ENCODE results near the gene NFYC. TPM values are rescaled to one million over a fixed set of nuclear protein-coding genes. Genes with fewer than 3 reads are reported as not detected.

The NFYC gene
- total RNA-seq, 1 experiment from 2014 or later: 61.6 TPM

DNA sequence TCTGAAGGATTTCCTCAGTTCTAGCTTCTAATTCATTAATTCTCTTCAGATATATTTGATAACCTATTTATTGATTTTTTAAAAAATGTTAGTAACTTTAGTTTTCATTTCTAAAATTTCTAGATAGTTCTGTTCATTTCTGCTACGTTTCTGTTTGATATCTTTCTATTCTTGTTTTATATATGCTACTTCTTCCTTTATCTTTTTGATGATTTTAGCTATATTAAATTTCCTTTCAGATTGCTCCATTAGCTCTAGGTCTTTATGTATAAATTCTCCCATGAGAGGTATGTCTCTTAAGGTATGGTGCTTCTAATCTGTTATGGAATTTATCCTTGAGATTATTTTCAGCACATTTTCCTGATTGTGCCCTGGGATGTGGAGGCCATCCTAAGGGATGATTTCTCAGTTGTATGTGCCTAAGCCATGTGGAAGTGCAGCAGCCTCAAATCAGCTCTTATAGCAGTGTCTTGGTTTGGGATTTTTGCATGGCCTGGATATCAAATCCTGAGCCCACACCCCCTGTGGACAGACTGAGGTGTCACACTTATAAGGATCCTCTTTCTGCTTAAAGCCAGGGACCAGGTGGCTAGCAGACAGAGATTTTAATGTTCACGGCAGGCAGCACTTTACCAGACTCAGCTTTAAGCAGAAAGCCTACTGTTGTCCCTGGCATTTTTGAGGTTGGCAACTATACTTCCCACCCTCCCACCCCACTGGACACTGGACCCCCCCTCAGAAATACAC is 85.9 kb downstream of the NFYC start:
- POLR2A ChIA-PET: no interaction called here
- TF ChIP-seq, protein P1, sequence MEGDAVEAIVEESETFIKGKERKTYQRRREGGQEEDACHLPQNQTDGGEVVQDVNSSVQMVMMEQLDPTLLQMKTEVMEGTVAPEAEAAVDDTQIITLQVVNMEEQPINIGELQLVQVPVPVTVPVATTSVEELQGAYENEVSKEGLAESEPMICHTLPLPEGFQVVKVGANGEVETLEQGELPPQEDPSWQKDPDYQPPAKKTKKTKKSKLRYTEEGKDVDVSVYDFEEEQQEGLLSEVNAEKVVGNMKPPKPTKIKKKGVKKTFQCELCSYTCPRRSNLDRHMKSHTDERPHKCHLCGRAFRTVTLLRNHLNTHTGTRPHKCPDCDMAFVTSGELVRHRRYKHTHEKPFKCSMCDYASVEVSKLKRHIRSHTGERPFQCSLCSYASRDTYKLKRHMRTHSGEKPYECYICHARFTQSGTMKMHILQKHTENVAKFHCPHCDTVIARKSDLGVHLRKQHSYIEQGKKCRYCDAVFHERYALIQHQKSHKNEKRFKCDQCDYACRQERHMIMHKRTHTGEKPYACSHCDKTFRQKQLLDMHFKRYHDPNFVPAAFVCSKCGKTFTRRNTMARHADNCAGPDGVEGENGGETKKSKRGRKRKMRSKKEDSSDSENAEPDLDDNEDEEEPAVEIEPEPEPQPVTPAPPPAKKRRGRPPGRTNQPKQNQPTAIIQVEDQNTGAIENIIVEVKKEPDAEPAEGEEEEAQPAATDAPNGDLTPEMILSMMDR (IDR thresholded peaks at IDR 0.05; ENCODE audit: insufficient read depth in 1 of 2, low read depth in 1 of 2, low read length in 1 of 2, severe bottlenecking in 1 of 2, unreplicated experiment in 1 of 2): no peak
- H3K27me3 Mint-ChIP-seq (ENCODE audit: insufficient read depth, unreplicated experiment): no peaks in the 10 kb centered on the region
- no peaks in the 10 kb centered on the region for H3K9me3 Mint-ChIP-seq (ENCODE audit: unreplicated experiment)
- H3K4me1 Mint-ChIP-seq (ENCODE audit: low read depth, unreplicated experiment): no peaks in the 10 kb centered on the region
- DNase-seq: no peak
- peaks cover 7% of the 10 kb centered on the region for H3K36me3 Mint-ChIP-seq (ENCODE audit: insufficient read depth, unreplicated experiment)
- BruUV-seq (replicated peaks): no TSS peak
- no peak overlapping the region for H3K4me3 Mint-ChIP-seq (ENCODE audit: unreplicated experiment)
- no peaks in the 10 kb centered on the region for H3K9me3 ChIP-seq
- intact Hi-C loops (cut with micrococcal nuclease; ENCODE audit: unreplicated experiment): no loop called here
- H3K4me1 ChIP-seq: no peaks in the 10 kb centered on the region
- no peak overlapping the region for H3K4me3 ChIP-seq (ENCODE audit: low read depth, low read length)
- CTCF ChIA-PET: no interaction called here
- H3K36me3 ChIP-seq (ENCODE audit: control insufficient read depth, insufficient read depth, low read length): no peaks in the 10 kb centered on the region
- H3K27ac Mint-ChIP-seq (ENCODE audit: unreplicated experiment): no peak overlapping the region
- no peaks in the 10 kb centered on the region for H3K27me3 ChIP-seq (replicated peaks; ENCODE audit: control insufficient read depth, insufficient read depth, low read length)

DNA sequence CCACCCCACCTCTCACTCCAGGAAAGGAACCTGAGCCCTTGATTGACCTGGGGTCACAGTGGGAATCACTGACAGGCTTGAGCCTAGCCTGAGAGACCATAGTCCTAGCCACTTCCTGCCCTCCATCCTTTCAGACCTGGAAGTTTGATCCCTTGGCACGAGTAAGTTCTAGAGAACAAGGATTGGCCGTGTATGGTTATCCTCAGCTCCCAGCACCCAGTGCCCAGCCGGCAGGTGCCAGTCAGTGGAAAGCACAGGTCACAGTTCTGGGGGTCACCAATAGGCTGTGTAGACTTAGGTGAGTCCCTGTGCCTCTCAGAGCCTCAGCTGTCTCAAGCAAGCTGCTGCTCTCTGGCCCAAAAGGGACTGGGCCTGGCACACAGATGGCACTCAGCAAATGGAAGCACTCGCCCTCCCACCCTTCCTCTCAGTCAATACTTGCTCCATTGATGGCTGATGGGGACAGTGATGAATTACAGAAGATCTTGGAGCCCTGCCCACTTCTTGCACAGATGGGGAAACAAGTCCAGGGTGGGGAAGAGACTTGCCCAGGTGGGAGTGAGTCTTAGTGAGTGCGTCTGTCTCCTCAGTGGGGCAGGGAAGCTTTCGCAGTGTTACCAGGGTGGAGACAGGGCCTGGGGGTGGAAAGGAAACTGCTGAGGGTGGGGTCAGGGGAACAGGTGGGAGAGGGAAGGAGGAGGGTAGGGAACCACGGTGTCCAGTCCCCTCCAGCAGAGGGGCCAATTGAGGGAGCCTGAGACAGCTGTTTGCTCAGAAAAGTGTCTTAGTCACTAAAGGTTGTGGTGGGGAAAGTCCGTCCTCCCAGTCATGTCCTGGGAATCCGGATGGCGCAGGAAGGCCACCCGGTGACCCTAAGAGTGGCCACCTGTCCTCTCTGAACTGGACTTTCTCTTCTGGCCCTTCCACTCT is 89.4 kb downstream of the NFYC start:
- no peak overlapping the region for H3K4me3 Mint-ChIP-seq (ENCODE audit: unreplicated experiment)
- Histone ChIP-seq H3K9me3 (no peaks in the 10 kb centered on the region), H3K4me3 (ENCODE audit: low read depth, low read length) (no peak overlapping the region), H3K27me3 (replicated peaks; ENCODE audit: control insufficient read depth, insufficient read depth, low read length) (no peaks in the 10 kb centered on the region), H3K4me1 (0 out of 2 replicates have a peak, but pooled peaks cover 4% of the 10 kb centered on the region), H3K36me3 (ENCODE audit: control insufficient read depth, insufficient read depth, low read length) (no peaks in the 10 kb centered on the region)
- intact Hi-C loops (cut with micrococcal nuclease; ENCODE audit: unreplicated experiment): no loop called here
- no peaks in the 10 kb centered on the region for H3K9me3 Mint-ChIP-seq (ENCODE audit: unreplicated experiment)
- TF ChIP-seq, protein P1 (IDR thresholded peaks at IDR 0.05; ENCODE audit: insufficient read depth in 1 of 2, low read depth in 1 of 2, low read length in 1 of 2, severe bottlenecking in 1 of 2, unreplicated experiment in 1 of 2): no peak
- CTCF ChIA-PET: no interaction called here
- H3K27ac Mint-ChIP-seq (ENCODE audit: unreplicated experiment): no peak overlapping the region
- no TSS peak for BruUV-seq (replicated peaks)
- H3K27me3 Mint-ChIP-seq (ENCODE audit: insufficient read depth, unreplicated experiment): no peaks in the 10 kb centered on the region
- POLR2A ChIA-PET: no interaction called here
- DNase-seq: no peak
- no peaks in the 10 kb centered on the region for H3K36me3 Mint-ChIP-seq (ENCODE audit: insufficient read depth, unreplicated experiment)
- peaks cover 5% of the 10 kb centered on the region for H3K4me1 Mint-ChIP-seq (ENCODE audit: low read depth, unreplicated experiment)

DNA sequence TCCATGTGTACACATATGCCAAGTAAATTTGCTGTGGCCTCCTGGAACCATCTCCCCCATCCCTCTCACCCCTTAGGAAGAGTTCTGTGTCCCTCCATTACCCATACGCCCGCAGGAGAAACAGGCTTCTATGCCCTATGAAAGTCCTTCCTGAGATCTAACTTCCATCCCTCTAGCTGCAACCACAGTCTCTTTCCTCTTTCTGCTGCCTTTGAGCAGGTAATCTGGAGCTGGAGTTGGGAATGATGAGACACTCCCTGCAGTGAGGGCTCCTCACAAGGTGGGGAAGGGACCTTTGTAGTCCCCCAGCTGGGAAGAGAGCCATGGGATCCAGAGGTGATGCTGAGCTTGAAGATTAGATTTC is 90.1 kb downstream of the NFYC start:
- CTCF ChIA-PET: interaction anchor here (0.6 kb wide), 1 partner anchor 167 kb away, joined by 4 read pairs; no protein-coding TSS in a partner anchor
- TF ChIP-seq, protein P1 (IDR thresholded peaks at IDR 0.05; ENCODE audit: insufficient read depth in 1 of 2, low read depth in 1 of 2, low read length in 1 of 2, severe bottlenecking in 1 of 2, unreplicated experiment in 1 of 2): no peak
- Histone ChIP-seq H3K4me3 (ENCODE audit: low read depth, low read length) (no peak overlapping the region), H3K27me3 (replicated peaks; ENCODE audit: control insufficient read depth, insufficient read depth, low read length) (no peaks in the 10 kb centered on the region), H3K4me1 (0 out of 2 replicates have a peak, but pooled peaks cover 4% of the 10 kb centered on the region), H3K9me3 (no peaks in the 10 kb centered on the region), H3K36me3 (ENCODE audit: control insufficient read depth, insufficient read depth, low read length) (no peaks in the 10 kb centered on the region)
- no peak overlapping the region for H3K4me3 Mint-ChIP-seq (ENCODE audit: unreplicated experiment)
- no peak for DNase-seq
- no peaks in the 10 kb centered on the region for H3K27me3 Mint-ChIP-seq (ENCODE audit: insufficient read depth, unreplicated experiment)
- intact Hi-C loops (cut with micrococcal nuclease; ENCODE audit: unreplicated experiment): no loop called here
- H3K27ac Mint-ChIP-seq (ENCODE audit: unreplicated experiment): no peak overlapping the region
- no peaks in the 10 kb centered on the region for H3K9me3 Mint-ChIP-seq (ENCODE audit: unreplicated experiment)
- peaks cover 5% of the 10 kb centered on the region for H3K4me1 Mint-ChIP-seq (ENCODE audit: low read depth, unreplicated experiment)
- H3K36me3 Mint-ChIP-seq (ENCODE audit: insufficient read depth, unreplicated experiment): no peaks in the 10 kb centered on the region
- POLR2A ChIA-PET: no interaction called here
- BruUV-seq (replicated peaks): no TSS peak

All from Caco-2 (cell line).